ENCODE measurements around the gene FGF19.

FGF19 gene, protein sequence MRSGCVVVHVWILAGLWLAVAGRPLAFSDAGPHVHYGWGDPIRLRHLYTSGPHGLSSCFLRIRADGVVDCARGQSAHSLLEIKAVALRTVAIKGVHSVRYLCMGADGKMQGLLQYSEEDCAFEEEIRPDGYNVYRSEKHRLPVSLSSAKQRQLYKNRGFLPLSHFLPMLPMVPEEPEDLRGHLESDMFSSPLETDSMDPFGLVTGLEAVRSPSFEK

DNA sequence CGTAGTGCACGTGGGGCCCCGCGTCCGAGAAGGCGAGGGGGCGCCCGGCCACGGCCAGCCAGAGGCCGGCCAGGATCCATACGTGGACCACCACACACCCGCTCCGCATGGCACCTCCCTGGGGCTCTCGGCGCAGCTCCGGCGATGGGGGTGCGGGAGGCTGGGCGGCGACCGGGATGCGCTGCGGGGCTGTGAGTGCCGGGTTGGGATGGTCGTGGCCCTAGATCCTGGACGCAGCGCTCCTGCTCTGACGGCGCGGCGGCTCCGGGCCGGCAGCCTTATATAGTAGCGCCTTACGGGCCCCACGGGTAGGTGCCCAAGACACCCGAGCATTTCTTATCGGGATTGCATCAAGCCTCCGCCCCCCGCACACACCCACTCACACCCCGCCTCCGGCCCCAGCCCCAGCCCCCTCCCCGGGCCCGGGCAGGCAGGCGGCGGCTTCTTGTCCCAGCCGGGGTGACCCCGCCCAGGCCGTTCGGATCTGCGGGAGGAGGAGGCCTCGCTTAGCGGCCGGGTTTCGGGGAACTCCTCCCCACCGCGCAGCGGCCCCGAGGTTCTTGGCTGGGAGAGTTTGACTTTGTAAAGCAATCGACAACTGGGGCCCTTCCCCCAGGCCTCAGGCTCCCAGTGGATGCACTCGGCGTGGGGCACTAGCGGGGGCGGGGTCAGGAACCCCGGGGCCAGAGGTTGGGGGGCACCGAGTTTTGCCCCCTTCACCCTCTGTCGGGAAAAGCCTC lies at the start of gene FGF19:
Gene FGF19 (minus strand): TSS at position 255 of the 740 bp plus-strand sequence. CDS start 146 bp downstream, at position 109.
- DNase-seq (ENCODE audit: low spot score), result peak; percentile 97

DNA sequence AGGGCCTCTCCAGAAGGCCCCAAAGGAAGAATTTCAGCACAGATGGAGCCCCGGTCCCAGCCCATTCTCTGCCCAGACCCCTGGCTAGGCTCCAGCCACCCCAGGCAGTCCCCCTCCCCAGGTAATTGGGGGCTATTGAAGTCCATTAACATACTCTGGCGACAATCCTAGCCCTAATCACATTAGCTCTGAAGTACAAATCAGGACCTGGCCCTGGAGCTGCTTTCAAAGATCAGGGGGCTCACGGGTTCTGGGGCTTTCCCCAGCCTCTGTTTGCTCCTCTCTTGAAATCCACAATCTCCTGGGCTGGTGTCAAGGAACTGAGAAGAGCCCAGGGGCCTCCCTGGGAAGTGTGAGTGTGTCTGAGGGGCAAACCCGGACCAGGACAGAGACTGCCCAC lies 49.1 kb upstream of the FGF19 start:
- DNase-seq (ENCODE audit: low spot score), result no peak

DNA sequence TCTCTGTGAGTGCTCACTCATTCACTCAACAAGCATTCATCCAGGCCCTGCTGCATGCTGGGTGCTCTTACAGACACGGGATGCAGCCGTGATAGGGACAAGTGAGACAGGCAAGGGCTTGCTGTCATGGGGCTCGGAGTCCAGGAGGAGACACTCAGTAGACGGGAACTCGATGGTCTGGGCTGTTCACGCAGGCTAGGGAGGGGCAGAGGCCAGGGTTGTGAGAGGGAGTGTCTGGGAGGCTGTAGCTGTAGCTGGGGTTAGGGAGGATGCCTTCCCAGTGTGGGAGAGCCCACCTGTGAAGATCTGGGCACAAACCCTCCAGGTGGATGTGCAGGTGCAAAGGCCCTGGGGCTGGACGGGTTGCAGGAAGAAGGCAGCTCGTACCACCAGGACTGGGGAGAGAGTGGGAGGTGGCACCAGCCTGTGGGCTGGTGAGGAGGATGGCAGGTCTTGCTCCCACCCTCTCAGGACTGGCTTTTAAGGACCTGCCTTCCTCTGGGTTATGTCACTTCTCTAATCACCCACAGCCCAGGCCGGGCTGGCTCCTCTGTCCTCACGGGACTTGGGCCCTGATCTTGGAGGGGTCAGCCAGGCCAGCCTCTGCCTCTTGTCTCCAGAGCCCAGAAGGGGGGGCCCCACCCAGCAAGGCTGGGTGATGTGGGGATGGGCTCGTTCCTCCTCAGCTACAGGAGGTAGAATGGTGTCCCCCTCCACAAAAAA lies 47.2 kb upstream of the FGF19 start:
- no peak for DNase-seq (ENCODE audit: low spot score)

DNA sequence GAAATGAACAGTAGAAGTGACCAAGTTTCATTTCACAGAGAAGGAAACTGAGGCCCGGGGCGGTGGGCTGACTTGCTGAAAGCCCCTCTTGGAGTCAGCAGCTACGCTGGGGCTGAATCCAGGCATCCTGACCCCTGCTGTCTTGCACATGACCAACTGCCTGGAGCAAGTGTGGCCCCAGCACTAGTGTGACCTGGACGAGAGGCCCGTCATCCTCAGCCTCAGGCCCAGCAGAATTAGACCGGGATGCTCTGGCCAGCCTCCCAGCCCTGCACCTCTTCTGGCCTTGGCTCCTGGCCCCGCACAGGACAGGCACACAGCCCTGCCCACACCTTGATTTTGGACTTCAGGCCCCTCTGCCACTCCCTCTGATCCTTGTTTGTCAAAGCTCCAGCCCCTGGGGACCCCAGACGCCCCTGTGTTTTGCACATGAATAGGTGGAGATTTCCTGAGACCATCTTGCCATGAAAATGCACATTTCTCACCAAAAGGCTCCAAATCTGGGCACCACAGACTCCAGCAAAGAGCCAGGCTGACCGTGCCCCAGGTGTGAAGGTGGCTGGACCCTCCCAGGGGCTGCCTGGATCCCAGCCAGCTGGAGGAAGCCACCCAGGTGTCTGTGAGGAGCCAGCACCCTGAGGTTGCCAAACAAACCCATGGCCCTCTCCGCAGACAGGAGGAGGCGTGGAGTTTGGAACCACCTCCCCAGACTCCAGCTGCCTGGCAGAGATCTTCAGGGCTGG lies 46.5 kb upstream of the FGF19 start:
- DNase-seq (ENCODE audit: low spot score), result no peak

DNA sequence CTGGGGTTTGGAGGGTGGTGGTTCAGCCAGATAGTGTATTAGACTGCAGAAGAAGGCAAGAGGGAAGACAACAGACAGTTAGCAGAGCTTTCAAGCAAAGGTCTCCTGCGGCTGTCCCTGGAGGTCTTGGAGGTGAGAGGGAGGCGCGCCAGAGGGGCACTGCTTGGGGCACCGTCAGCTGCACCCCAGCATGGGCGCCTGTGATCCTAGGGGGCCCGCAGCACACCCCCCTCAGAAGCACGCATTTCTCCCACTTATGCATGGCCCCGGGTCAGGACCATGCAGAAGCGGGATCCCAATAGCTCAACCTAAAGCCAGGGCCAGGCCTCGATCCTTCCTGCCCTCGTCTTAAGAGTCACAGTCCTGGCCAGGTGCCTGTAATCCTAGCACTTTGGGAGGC lies 44.8 kb upstream of the FGF19 start:
- DNase-seq (ENCODE audit: low spot score), result no peak

DNA sequence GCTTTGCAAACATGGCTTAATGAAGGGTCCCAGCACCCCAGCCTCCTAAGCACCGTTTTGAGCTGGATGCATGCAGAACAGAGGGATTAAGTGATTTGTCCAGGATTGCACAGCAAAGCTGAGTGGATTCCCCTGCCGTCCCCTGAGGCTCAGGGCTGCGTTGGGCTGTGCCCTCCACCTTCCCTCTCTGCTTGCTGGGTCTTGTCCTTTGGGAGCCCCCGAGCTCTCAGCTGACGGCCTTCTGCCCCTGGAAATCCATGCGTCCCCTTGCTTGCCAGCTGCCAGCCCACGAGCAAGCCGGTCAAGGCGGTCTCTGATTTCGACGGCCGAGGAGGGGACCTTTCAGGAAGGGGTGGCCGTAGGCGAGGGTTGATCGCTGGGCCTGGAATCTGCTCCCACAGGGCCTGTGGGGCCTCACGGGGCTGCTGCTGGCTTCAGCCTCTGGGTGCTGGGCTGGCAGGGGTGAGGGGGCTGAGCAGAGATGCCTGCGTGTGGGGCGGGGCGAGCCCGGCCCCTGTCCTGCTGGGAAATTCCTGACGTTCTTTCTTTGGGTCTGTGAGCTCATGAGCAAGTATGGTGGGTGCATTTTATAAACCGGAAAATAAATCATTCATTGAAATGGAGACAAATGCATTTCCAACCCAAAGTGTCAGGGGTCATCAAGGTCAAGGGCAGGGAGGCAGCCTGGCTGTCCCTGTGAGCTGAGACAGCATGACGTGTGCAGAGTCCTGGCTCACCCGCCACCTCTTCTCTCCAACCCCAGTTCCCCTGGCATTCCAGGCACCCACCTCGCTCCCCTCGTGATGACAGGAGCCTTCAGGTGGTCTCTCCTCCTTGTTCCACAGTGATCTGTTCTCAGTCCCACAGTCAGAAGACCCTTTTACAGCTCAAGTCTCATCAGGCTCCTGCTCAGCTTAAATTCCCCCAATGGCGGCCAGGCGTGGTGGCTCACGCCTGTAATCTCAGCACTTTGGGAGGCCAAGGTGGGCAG lies 43.2 kb upstream of the FGF19 start:
- DNase-seq (ENCODE audit: low spot score), result no peak

DNA sequence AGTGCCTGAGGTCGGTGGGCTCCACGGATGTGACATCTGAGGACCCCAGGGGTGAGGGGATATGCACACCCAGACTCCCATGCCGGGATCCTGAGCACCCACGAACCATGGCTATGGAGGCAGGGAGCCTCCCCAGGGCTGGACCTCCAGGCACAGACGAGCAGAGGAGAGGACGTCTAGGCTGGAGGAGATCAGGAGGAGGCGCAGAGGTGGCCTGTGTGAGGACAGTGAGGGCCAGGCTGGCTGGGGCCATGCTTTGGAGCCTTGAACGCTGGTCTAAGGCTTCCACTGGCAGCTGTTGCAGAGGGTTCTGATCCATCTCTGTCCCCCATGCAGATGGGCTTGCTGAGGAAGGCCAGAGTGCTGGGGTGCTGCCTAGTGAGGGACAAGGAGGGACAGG lies 42.3 kb upstream of the FGF19 start:
- DNase-seq (ENCODE audit: low spot score), result no peak

DNA sequence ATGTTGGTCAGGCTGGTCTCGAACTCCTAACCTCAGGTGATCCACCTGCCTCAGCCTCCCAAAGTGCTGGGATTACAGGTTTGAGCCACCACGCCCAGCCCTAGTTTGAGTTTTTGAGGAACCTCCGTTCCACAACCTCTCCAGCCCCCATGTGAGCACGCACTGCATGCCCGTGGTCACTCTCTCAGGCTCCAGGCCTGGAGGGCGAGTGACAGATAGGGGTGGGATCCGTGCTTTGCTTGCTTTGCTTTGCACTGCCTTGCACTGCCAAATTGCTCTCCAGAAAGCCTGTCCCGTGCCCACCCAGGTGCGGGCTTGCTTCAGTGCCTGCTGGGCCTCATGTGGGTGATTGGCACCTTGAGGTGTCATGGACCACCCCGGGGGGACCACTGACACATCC lies 41.4 kb upstream of the FGF19 start:
- no peak for DNase-seq (ENCODE audit: low spot score)

DNA sequence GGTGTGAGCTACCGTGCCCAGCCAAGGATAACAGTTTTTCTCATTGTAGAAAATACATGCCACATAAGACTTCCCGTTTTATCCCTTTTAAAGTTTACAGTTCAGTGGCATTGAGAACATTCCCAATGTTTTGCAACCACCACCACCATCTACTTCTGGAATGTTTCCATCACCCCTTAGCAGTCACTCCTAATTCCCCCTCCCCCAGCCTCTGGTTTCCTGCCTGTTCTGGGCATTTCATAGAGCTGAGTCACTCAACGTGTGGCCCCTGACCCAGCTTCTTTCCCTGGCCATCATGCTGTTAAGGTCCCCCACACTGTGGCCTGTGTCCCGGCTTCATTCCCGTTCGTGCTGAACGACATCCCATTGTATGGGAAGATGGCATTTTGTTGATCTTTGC lies 40.6 kb upstream of the FGF19 start:
- peak; percentile 52 for DNase-seq (ENCODE audit: low spot score)

DNA sequence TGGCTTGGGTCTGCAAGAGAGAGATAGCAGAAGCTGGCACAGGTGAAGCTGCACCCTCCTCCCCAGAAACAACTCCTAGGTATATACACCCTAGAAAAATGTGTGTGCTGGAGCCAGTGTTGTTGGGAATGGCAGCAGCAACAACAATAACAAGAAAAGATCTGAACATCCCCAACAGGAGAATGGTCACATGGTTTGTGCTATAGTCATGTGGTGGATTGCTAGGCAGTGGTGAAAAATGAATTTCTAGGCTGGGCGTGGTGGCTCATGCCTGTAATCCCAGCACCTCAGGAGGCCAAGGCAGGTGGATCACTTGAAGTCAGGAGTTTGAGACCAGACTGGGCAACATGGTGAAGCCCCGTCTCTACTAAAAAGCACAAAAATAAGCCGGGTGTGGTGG lies 31.0 kb upstream of the FGF19 start:
- DNase-seq (ENCODE audit: low spot score), result no peak

DNA sequence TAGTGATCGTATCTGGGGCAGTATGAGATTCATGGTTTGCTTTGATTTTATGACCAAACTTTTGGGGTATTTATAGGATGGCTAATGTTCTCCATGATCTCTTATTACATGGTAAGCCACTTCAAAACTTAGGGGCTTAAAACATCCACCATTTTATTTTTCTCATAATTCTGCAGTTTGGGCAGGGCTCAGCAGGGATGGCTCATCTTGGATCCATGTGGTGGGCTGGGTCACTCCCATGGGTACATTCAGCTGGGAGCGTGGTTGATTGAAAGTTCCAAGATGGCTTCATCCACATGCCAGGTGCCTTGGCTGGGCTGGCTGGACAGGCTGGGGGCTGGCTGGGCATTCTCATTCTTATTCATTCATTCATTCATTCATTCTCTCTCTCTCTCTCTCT lies 30.5 kb upstream of the FGF19 start:
- DNase-seq (ENCODE audit: low spot score), result no peak

DNA sequence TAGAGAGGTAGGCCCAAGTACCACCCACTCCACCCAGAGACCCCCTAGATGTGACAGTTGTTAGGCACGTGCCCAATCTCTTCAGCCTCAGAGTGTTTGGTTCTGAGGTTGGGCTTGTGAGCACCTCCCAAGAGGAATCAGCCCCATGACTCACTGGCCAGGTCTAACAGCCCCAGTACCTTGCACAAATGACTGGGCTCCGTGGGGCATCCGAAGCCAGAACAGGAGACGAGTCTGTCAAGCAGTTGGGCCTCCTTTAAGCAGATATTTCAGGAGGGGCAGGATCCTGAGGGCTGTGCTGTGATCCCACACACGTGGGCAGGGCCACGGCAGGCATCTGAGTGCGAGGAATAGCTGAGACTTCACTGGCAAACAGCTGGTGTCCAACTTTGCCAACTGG lies 29.1 kb upstream of the FGF19 start:
- DNase-seq (ENCODE audit: low spot score), result no peak

DNA sequence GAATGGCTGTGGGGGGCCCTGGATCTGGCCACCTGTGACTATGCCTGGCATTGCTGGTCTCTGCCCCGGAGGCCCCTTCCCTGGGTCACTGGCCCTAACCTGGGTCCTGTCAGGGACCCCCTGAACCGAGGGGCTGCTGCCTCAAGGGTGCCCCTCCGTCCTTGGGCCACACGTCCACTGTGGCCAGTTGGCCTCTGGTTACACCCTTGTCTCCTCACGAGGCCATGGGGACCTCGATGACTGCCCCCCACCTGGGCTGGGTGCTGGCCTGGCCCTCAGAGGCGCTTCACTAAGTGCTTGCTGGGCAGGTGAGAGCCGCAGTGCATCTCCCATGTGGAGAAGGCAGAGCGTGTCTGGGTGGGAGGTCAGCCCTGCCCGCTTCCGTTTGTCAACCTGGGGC lies 27.3 kb upstream of the FGF19 start:
- DNase-seq (ENCODE audit: low spot score), result no peak

DNA sequence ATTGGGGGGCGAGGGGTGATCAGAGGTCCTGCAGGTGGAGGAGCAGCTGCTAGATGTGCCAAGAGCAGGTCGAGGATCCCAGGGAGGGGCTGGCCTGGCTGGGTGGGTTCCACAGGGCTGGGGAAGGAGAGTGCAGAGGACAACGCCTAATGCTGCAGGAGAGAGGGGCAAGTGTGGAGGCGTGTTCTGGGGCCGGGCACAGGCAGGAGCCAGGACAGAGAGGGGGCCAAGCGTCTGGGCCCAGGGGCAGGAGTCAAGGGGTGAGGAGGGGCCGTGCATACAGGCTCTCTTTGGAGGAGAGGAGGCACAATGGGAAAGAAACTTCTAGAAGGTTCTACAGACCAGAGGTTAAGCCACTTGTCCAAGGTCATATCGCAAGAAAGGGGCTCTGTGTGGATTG lies 26.7 kb upstream of the FGF19 start:
- no peak for DNase-seq (ENCODE audit: low spot score)

DNA sequence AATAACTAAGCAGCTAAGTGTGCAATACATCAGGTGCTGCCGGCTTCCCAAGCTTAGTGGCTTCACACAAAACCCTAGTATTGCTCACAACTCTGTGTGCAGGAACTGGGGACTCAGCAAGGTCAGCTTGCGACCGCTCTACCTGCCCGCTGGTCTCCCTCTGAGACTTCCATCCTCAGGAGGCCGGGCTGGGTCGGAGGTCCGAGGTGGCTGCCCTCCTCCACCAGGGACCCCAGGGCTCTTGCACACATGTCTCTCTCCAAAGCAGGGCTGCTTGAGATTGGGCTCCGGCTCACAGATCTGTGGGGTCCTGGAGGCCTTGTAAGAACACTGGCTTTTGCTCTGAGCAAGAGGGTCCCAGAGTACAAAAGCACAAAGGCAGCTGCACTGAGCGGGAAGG lies 25.4 kb upstream of the FGF19 start:
- no peak for DNase-seq (ENCODE audit: low spot score)

DNA sequence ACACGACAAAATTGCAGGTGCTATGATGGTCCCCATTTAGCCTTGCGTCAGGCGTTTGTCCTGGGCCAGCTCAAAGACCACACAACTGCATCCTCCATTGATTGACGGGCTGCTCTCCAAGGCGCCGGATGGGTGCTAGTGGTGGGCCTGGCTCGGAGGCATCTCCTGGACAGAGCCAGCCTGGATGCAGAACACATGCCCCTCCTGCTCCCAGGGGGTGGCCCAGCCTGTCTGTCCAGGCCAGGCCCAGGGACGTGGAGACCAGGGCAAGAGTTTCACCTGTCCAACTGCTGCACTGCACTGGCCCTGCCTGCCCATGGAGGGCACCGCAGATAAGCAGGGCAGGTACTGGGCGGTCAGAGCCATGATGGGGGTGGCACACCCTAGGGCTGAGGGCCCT lies 23.4 kb upstream of the FGF19 start:
- no peak for DNase-seq (ENCODE audit: low spot score)

DNA sequence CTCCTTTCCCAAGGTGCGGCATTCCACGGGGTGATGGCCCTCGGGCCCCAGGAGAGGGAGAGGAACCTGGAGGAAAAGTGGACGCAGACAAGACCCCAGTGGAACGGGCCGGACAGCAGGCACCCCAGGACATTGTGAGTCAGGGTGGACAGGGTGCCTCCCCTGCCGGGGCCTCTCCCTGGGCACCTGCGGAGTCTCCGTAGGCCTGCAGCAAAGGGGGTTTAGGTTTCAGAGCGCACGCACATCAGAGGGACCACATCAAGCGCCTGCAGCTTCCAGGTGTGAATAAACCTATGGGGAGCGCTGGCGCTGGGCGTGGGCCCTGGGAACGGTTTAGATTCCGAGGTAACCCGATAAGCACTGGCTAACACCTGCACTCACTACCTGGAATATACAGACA lies 22.7 kb upstream of the FGF19 start:
- no peak for DNase-seq (ENCODE audit: low spot score)

DNA sequence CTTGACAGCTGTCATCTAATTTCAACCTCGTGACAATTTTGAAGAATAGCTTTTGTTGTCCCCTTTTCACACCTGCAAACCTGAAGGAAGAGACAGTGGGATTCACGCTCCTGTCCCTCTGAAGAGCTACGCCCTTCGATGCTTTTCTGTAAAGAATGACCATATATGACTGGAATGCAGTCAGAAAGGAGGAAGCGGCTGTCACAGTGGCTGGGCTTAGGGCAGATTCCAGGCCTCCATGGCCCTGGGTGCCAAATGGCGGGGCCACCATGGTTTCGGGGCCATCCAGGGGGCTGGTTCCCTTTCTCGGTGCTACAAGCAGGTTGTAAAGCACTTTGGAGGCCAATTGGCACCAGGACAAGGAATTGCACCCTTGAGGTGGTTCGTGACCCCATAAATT lies 22.2 kb upstream of the FGF19 start:
- DNase-seq (ENCODE audit: low spot score), result no peak

DNA sequence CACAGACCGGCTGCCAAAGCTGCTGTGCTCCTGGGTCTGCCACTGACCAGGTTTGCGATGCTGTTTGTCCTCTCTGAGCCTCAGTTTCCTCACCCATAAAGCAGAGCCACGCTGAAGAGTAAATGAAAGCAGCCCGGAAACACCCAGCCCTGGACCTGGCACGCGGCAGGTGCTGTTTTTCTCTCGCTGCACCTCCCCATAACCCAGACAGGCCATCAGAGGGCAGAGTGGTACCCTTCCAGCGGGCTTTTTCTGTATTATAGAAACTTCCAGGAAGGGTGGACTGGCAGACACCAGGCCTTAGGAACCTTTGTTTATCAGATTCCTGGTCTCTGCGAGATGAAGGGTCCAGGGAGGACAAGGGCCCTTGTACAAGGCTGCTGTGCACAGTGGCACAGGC lies 17.9 kb upstream of the FGF19 start:
- DNase-seq (ENCODE audit: low spot score), result no peak

DNA sequence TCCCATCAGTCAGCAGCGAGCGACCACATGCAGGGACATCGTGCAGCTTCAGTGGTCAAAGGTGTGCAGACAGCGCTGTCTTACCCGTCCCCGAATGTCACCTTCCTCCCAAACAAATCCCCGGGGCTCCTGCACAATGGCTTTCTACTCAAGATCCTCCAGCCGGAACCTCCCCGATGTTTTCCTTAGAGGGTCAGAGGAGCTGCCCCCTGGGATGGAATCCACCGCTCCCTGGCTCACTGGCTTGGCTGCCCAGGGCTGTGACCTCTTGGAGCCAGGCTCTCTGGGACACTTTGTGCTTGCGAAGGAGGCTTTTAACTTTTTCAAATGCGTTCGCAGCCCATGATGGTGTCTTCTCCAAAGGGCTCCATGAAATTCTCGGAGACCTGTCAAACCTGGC lies 17.3 kb upstream of the FGF19 start:
- no peak for DNase-seq (ENCODE audit: low spot score)

DNA sequence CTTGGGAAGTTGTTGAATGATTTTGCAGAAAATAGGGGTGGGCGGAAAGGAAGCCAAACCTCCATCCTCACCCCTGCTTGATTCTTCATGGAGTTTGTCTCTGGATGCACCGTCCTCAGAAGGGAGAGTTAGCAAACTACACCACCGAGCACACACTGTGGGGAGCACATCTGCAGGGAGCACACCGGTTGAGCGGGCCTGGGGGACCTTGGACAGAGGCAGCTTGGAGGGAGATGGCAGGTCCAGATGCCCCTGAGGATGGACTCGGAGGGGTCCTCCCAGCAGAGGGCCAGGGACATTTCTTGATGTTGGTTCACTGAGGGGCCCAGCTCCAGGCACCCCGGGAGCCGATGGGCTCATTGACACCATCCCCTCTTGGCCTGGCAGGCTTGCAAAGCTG lies 15.1 kb upstream of the FGF19 start:
- DNase-seq (ENCODE audit: low spot score), result no peak

Measured in HuH-7.5 (cell line).